ENCODE results near the gene ARID2.

- TF ChIP-seq POLR2AphosphoS5 (IDR thresholded peaks at IDR 0.05), result no peak
- no peak for TF ChIP-seq EP300 (IDR thresholded peaks at IDR 0.05)
- no peak for TF ChIP-seq CTCF (IDR thresholded peaks at IDR 0.05)
Observed at GRCh38 chr12:45852508-45852907, 123.0 kb downstream of the ARID2 start.
